HL-60/S4 treated with phorbol 12-myristate 13-acetate at 8.2 ng/mL for 4 days and 3 days (cell line): ENCODE measurements around the gene FAM174C.

Experiments used
- in situ Hi-C: fragments of 300-500 bp; cut with MboI; formaldehyde crosslinking; loops from 2 replicates; pipeline ENCODE4 v1.15.0; 2022; ENCODE audit warnings: low sequenced_read_pairs

The FAM174C gene

DNA sequence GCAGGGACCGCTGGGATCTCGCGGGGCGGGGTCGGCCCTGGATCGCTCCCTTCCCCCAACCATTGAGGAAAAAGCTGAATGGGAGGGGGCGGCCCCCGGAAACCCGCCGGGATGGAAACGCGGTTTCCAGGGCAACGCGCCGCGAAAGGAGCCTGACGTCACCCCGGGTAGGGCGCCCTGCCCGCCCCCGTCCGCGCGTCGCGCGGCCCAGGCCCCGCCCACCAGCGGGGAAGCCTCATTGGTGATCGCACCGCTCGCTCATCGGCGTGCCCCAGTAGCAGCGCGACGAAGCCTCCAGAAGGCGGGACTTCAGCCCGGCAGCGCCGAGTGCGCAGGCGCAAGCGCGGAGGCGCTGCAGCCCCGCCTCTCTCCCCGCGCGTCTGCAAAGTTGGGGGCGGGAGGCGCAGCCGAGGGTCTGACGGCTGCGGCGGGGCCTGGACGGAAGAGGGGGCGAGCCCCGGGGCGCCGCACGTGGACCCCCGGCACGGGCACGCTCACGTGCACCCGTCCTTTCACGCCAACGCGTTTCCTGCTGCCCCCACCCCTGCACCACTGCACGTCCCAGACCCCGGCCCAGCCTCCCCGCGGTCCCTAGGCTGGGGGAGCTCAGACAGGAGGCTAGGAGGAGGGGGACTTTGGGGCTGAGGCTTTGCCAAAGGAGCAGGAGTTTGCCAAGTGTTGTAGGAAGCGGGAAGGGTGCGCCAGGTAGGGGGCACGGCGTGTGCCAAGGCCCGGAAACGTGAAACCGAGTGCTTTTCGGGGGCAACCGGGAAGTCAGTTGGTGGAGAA, 14.4 kb upstream of the FAM174C start:
- in situ Hi-C loops = no loop called here

DNA sequence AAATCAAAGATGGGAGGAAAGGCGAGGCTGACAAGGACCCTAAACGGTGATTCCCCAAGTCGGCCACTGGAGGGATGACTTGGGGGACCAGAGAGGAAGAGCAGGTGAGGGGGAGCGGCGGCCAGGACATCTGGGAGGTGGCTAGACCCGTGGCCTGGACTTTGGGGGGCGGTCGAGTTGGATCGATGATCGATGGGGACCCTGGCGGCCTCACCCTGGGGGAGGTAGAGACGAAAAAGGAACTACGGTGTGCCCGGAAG, 13.9 kb upstream of the FAM174C start:
- in situ Hi-C loops = no loop called here

DNA sequence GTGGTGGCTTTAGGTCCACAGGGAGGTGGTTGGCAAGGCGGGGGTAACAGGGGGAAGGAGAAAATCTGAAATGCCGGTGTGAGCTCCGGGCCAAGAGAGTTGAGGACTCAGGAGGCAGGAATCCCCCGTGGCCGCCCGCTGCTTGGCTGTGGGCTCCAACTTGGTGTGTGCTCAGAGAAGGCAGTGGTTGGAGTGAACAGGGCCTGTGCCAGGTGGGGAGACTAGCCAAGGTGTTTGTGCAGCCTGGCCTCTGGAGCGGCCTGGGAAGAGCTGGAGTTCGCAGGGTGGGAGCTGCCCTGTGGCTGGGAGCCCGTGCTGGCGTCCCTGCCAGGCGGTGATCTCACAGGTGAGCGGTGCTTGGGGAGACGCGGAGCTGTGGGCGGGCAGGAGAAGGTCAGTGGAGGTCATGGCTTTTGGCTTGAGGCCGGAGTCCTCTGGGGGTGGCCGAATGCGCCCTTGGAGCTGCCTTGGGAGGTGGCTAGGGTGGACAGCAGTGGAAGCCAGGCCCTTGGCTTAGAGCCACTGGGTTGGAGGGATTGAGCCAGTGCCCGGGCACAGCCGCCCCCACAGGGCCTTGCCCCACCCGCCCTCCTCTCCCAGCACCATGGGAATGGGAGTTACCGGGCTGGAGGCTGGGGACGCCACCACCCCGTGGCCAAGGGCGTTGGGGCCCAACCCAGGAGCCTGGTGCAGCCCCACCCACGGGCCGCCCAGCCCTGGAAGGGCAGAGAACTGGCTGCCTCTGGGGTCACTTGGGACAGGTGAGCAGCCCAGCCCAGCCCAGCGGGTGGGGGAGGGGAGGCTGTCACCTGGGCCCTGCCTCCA, 13.3 kb upstream of the FAM174C start:
- in situ Hi-C loops = no loop called here

DNA sequence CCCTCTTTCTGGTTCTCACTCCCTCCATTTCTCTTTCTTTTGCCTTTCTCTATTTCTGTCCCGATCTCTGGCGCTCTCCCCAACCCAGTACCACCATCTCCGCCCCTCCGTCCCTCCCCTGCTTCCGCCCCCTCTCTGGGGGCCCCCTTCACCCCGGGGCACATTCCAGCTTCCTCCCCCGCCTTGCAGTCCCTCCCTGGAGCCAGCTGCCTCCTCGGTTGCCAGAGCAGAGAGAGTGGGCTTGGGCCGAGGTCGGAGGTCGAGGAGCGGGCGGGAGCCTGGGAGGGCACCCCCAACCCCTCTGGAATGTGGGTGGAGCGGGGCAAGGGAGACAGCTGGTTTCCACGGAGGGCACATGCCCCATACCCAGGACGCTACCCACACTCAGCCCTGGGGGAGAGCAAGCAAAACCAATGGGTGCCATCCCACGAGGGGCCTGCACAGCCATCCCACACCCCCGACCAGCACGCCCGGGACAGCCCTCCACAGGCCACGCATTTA, 12.7 kb upstream of the FAM174C start:
- in situ Hi-C loops = no loop called here

DNA sequence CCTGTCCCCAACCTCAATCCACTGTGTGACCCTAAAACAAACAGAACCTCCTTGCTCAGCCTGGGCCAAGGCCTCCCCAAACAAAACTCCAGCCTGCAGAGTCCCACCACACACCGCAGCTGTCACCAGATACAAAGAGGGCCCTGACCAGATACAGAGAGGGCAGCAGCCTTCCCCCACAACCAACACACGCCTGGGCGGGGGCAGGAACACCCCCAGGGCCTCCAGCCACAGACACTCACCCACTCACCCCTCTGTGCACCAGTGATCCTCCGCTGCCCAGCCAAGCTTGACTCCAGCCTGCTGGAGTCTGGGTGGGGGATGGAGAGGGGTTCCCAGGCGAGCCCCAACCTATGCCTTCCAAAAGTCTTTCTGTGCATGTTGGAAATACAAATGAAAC, 12.1 kb upstream of the FAM174C start:
- in situ Hi-C loops = no loop called here

- in situ Hi-C loops = no loop called here
Measured at GRCh38 chr19:1264801-1265614, 10.3 kb upstream of the FAM174C start.

GRCh38 chr19:1265615-1266128, 9.7 kb upstream of the FAM174C start:
- in situ Hi-C loops = no loop called here

GRCh38 chr19:1266129-1266915, 9.0 kb upstream of the FAM174C start:
- in situ Hi-C loops = no loop called here

DNA sequence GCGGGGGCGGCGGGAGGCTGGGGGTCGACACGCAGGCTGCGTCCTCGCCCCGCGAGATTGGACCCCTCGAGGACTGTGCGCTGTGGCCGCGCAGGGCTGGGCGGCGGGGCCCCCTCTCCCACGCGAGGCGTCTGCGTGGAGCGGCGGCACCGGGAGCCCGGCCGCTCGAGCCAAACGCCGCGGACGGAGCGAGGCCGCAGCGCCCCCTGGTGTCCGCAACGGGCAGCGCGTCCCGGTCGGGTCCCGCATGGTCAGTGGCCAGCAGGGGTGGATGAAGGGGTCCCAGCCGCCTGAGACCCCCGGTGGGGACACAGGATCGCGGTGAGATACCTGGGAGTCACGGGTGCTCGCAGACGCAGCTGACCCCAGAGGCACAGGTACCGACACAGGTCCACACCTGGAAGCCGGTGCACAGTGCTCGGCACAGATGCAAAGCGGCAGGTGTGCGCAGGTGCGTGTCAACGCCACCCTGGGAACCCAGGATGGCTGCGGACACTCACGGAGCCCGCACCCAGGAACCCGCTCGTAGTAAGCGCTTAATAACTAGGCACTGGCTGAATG, 8.3 kb upstream of the FAM174C start:
- in situ Hi-C loops = no loop called here

DNA sequence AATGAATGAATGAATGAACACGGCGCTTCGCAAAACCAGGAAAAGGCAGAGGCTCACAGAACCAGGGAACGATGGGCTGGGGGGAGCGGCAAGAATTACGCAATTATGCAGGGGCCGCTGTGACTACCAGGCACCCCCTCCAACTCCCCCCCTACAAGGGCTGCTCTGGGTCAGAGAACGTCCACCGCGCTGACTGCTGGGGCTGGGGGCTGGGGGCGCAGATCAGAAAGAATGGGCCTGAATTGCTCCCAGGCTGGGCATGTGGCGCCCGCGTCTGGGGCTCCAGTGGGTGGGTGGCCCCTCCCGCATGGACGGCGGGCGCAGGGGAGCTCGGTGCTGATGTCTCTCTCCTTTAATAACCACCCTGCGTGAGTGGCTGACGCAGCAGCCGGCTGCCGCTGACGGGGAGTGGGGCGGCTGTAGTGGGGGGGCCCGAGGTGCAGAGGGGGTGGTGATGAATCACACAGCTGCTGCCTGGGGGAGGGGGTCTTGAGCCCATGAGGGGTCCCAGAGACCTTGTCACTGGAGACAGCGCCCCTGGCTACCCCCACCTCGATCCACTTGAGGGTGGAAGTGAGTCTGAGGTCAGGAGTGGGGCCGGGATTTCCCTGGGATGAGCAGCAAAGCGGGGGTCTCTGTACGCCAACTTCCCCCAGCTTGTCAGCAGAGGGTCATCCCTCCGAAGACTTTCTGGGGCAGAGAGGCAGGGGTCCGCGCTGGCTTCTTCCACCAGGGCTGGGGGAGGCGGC, 7.7 kb upstream of the FAM174C start:
- in situ Hi-C loops = no loop called here

GRCh38 chr19:1268226-1269064, 6.9 kb upstream of the FAM174C start:
- in situ Hi-C loops = no loop called here

GRCh38 chr19:1269065-1269477, 6.3 kb upstream of the FAM174C start, which contains the start of gene CIRBP:
Gene CIRBP (plus strand): TSS chr19:1269332. CDS start chr19:1270934, 1,602 bp downstream.
- in situ Hi-C loops = no loop called here

DNA sequence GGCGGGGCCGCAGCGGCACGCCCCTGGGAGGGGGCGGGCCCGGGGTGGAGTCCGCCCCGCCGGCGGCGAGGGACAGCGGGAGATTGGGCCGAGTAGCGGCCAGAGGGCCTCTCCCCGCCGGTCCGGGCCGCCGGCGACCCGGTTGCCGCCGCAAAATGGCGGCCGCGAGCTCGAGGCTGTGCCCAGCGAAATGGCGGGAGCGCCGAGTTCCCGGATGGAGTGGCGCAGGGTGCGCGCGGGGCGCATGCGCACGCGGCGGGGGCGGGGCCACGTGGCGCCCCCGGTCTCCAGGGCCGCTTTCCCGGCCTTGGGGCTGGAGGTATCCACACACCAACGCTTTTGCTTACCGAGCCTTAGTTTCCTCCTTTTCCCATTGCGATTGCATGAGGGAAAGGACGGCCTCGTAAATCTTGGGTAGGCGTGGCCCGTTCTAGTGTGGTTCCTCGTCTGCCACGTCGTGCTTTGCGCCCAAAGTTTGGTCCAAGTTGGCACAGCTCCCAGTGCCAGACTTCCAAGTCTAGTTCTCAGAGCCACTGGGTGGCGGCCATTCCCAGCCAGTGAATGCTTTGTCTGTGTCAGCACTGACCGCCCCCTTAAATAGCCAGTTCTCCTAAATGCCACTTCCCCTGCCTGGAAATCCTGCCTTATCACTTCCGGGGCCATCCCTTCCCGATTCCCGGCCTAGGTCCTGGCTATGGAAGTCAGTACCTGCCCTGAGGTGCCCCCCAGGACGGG, 5.7 kb upstream of the FAM174C start:
- in situ Hi-C loops = no loop called here

DNA sequence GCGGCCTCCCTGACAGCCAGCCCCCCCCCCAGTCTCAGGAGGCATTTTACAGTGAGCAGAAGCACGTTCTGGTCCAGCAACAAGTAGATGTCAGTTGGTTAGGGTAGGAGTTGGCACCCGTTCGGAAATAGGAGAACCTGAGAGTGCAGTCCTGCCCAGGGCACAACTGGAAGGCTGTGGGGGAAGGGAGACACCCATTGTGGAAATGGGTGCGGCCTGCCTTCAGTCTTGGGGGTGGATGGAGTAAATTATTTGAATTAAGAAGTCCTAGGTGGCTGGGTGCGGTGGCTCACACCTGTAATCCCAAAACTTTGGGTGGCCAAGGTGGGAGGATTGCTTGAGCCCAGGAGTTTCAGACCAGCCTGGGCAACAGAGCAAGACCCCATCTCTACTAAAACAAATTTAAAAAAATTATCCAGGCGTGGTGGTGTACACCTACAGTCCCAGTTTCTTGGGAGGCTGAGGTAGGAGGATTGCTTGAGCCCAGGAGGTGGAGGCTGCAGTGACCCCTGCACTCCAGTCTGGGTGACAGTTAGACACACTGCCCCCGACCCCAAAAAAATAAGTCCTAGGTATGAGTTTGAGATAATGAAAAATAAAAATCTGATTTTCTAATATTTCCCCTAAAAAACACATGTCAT, 5.0 kb upstream of the FAM174C start:
- in situ Hi-C loops = no loop called here

DNA sequence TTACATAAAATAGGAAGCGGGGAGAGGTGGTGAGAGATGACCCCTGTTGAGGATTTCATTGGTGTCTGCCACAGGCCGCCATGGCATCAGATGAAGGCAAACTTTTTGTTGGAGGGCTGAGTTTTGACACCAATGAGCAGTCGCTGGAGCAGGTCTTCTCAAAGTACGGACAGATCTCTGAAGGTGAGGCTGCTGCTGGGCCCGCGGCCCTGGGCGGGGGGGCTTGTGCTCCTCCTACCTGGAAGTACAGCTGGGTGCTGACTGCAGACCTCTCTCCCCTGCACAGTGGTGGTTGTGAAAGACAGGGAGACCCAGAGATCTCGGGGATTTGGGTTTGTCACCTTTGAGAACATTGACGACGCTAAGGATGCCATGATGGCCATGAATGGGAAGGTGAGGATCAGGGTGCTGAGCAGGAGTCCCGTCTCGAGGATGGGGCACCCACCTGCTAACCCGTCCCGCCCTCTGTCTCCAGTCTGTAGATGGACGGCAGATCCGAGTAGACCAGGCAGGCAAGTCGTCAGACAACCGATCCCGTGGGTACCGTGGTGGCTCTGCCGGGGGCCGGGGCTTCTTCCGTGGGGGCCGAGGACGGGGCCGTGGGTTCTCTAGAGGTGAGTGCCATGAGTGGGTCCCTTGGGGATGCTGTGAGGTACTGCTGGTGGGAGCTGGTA, 4.3 kb upstream of the FAM174C start:
- in situ Hi-C loops = no loop called here

DNA sequence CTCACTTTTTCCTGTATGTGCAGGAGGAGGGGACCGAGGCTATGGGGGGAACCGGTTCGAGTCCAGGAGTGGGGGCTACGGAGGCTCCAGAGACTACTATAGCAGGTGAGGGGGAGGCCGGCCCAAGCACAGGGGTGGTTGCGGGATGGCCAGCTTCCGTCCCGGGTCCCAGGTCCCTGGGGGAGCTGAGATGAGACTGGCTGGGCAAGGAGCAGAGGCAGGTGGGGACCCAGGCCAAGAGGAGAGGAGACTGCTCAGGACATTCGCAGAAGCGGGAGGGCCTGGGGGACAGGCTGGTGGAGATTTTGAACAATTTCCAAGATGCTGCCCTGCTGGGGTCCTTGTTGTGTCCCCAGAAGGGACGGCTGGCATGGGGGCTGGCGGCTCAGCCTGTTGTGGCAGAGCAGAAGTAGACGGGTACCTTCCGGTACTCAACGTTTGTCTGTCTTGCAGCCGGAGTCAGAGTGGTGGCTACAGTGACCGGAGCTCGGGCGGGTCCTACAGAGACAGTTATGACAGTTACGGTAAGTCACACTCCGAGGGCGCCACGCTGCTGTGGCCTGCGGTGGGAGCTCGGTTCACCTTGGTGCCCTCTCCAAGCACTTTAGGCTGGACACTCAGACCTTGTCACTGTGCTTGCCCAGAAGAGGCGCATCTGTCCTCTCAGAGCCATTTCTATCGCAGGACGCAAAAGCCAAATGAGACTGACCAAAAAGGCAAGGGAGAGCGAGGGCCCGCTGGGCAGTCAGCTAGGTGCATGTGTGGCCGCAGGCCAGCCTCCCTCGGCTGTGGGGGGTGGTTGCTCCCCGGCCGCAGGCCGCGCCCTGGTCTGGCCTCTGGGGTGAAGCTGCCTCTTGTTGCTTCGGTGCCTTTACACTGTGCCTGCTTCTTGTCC, 3.6 kb upstream of the FAM174C start:
- in situ Hi-C loops = no loop called here
